Small intestine (tissue), 7 donors: ENCODE data around the gene ADH1C. TPM values are rescaled to one million over a fixed set of nuclear protein-coding genes. Genes with fewer than 3 reads are reported as not detected.
A peak's percentile ranks its signal among the peaks of the same experiment; 100 is the strongest.
"Not testable (repeated sequence)": the region's sequence is repeated elsewhere in the genome, so short reads cannot be mapped to it uniquely, and the experiment has no call there.

Experiments used
- DNase-seq, 2 donors: peaks; one replicate each; pipeline versions ENCODE4 v3.0.0 to v3.0.0-alpha.2; 2013
- FAIRE-seq: peaks from 2 replicates; lab custom pipeline; 2012; peaks lifted over from hg19 to GRCh38; lab: Jason Lieb, UNC
- H3K27ac ChIP-seq, 3 donors: one replicate each; pipeline ENCODE4 v1.5.1; 2013; ENCODE audit warnings: low read length in 2 of 3, mild to moderate bottlenecking in 2 of 3, control low read depth in 1 of 3, inconsistent platforms in 1 of 3, low read depth in 1 of 3, moderate library complexity in 1 of 3
- H3K27me3 ChIP-seq, 3 donors: one replicate each; pipeline ENCODE4 v1.6.1; 2013; ENCODE audit warnings: low read length in 3 of 3, inconsistent platforms in 1 of 3; ENCODE audit not compliant: control insufficient read depth in 3 of 3, insufficient read depth in 3 of 3
- H3K36me3 ChIP-seq, 3 donors: one replicate each; pipeline ENCODE4 v1.6.1; 2013; ENCODE audit warnings: low read length in 3 of 3, inconsistent platforms in 1 of 3, low read depth in 1 of 3, mild to moderate bottlenecking in 1 of 3, moderate library complexity in 1 of 3; ENCODE audit not compliant: control insufficient read depth in 3 of 3, insufficient read depth in 2 of 3
- H3K4me1 ChIP-seq, 3 donors: one replicate each; pipeline ENCODE4 v1.6.1; 2013; ENCODE audit warnings: low read length in 2 of 3, inconsistent platforms in 1 of 3, low read depth in 1 of 3, mild to moderate bottlenecking in 1 of 3, moderate library complexity in 1 of 3; ENCODE audit not compliant: control insufficient read depth in 3 of 3, insufficient read depth in 2 of 3
- H3K4me3 ChIP-seq, 3 donors: one replicate each; pipeline ENCODE4 v1.5.1; 2013; ENCODE audit warnings: low read length in 3 of 3, control low read depth in 1 of 3, inconsistent platforms in 1 of 3, low read depth in 1 of 3, mild to moderate bottlenecking in 1 of 3, moderate library complexity in 1 of 3
- H3K9me3 ChIP-seq, 2 donors: one replicate each; pipeline ENCODE4 v1.6.1; 2013; ENCODE audit warnings: low read depth in 1 of 2, low read length in 1 of 2; ENCODE audit not compliant: control insufficient read depth in 2 of 2, insufficient read depth in 1 of 2
- WGBS, 3 donors: extraction: QIAGEN DNeasy Blood & Tissue Kit; methylation state at CpG; one replicate each; pipeline ENCODE4 v1.1.7; 2013; 5-methylcytosine and 5-hydroxymethylcytosine counted together
- polyA plus RNA-seq, 4 donors: library from polyadenylated mRNA; stranded (reverse) in 3 of 4; unstranded in 1 of 4; fragments of 200-250 nt in 3 of 4; fragments of 120-200 nt in 1 of 4; gene quantifications; one replicate each; pipeline versions ENCODE4 v1.2.1 to v1.2.3, GENCODE V29; 2013
- donor health status: healthy with polysubstance abuse.
- donor health status: control.
- donor health status: control.
- donor health status: Bipolar disorder and iron deficiency.
- donor health status: healthy.

ADH1C gene
- polyA plus RNA-seq, 4 donors: 66.3 to 231 (median 190) TPM

DNA sequence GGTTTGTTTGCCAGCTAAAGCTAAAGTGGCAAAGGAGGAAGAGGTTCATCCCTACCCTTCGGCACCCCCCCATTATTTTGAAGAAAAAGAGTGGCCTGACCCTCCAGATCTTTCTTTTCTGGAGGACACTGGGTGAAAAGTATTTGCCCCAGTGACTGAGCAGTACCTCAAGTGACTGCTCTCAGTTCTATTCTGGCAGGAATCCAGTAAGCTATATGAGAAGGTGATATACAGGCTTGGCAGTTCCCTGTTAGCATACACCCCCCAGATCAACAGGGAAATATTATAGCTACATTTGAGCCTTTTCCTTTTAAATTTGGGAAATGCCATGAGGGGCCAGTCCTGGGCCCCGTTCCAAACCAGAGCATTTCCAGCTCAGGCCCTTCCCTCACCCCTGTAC lies 15.3 kb upstream of the ADH1C start:
- not testable (repeated sequence) for DNase-seq, FAIRE-seq
- 55 to 80% (median 78%) methylated on average over 2 of the region's 2 CpGs for WGBS, 3 donors

DNA sequence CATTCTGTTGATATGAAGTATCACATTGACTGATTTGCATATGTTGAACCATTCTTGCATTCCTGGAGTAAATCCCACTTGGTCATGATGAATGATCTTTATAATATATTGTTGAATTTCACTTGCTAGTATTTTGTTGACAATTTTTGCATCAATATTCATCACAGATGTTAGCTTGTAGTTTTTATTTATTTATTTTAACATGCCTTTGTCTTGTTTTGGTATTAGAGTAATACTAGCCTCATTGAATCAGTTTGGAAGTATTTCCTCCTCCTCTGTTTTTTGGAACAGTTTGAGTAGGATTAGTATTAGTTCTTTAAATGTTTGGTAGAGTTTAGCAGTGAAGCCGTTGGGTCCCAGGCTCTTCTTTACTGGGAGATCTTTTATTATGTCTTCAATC lies 13.9 kb upstream of the ADH1C start:
- no peak for DNase-seq
- no peaks in the 10 kb centered on the region for H3K4me1 ChIP-seq
- peak; percentile 76 for FAIRE-seq
- peaks cover 0 to 6% of the 10 kb centered on the region in 2 donors for H3K9me3 ChIP-seq
- no peak overlapping the region for H3K27ac ChIP-seq
- H3K4me3 ChIP-seq: no peak overlapping the region
- no peaks in the 10 kb centered on the region for H3K27me3 ChIP-seq
- H3K36me3 ChIP-seq: no peaks in the 10 kb centered on the region
- 30 to 77% (median 41%) methylated on average over 1 of the region's 1 CpG for WGBS, 3 donors

More for the DNA sequence above, 15.3 kb upstream of the ADH1C start:
- H3K27me3 ChIP-seq, H3K27ac ChIP-seq, H3K4me1 ChIP-seq, H3K4me3 ChIP-seq, H3K36me3 ChIP-seq: not testable (repeated sequence)
- H3K9me3 ChIP-seq: peaks cover 0 to 15% of the 10 kb centered on the region in 2 donors

GRCh38 chr4:99362768-99363167 lies 10.2 kb upstream of the ADH1C start:
- peaks cover 0 to 12% of the 10 kb centered on the region in 2 donors for H3K9me3 ChIP-seq
- no peaks in the 10 kb centered on the region for H3K27me3 ChIP-seq
- no peak for FAIRE-seq
- H3K4me1 ChIP-seq: no peaks in the 10 kb centered on the region
- H3K27ac ChIP-seq: no peak overlapping the region
- no peak for DNase-seq
- H3K36me3 ChIP-seq: no peaks in the 10 kb centered on the region
- no peak overlapping the region for H3K4me3 ChIP-seq

DNA sequence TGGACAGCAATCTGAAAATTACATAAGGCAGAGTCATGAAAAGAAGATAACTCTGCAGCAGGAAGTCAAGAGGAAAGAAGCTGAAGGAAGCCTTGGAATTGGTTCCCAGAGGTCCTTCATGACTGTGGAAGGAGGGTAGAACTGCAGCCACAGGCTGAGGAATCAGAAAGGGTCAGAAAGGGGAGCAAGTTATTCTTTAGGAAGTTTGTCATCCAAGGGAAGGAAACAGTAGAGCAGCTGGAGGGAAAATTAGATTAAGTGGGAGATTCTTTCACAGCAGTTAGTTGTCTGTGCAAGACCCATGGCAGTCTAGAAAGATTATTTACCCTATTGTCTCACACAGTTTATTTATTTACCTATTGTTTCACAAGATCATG lies 9.3 kb upstream of the ADH1C start:
- no peaks in the 10 kb centered on the region for H3K4me1 ChIP-seq
- H3K9me3 ChIP-seq: peaks cover 0 to 12% of the 10 kb centered on the region in 2 donors
- no peak overlapping the region for H3K4me3 ChIP-seq
- FAIRE-seq (no peak), DNase-seq (no peak)
- H3K27me3 ChIP-seq: no peaks in the 10 kb centered on the region
- H3K27ac ChIP-seq: no peak overlapping the region
- no peaks in the 10 kb centered on the region for H3K36me3 ChIP-seq

- H3K4me1 ChIP-seq: no peaks in the 10 kb centered on the region
- DNase-seq: no peak
- no peak for FAIRE-seq
- no peak overlapping the region for H3K27ac ChIP-seq
- H3K36me3 ChIP-seq: no peaks in the 10 kb centered on the region
- H3K27me3 ChIP-seq: no peaks in the 10 kb centered on the region
- peaks cover 0 to 12% of the 10 kb centered on the region in 2 donors for H3K9me3 ChIP-seq
- H3K4me3 ChIP-seq: no peak overlapping the region
Measured at GRCh38 chr4:99361268-99361898, 8.8 kb upstream of the ADH1C start.

- WGBS, 3 donors: 90 to 92% (median 92%) methylated on average over 25 to 27 of the region's 27 CpGs
- no peak for DNase-seq
Measured at GRCh38 chr4:99359480-99360204, 7.1 kb upstream of the ADH1C start.

DNA sequence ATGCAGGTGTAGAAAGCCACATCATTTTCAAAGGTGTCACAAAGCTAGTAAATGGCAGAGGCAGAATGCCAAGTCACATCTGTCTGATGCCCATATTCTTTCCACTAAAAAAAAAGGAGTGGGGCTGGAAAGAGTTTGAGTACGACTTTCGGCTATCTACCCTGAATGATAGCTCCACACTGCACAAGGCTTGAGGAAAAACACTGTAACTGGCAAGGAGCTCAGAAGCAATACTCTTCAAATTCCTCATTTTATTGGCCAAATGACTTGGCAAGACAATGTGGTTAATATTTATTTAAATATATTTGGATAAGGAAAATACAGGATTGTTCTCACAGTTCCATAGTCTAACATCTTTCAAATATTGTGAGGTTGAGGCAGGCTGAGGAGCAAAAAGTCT lies 5.4 kb upstream of the ADH1C start:
- DNase-seq: no peak
- Histone ChIP-seq H3K27me3 (no peaks in the 10 kb centered on the region), H3K27ac (no peak overlapping the region), H3K9me3 (peaks cover 0 to 13% of the 10 kb centered on the region in 2 donors), H3K4me3 (no peak overlapping the region), H3K4me1 (peaks cover 0 to 7% (median 5%) of the 10 kb centered on the region in 3 donors), H3K36me3 (no peaks in the 10 kb centered on the region)
- 17 to 49% (median 48%) methylated on average over 2 of the region's 2 CpGs for WGBS, 3 donors
- no peak for FAIRE-seq

More at GRCh38 chr4:99359480-99360204, 7.1 kb upstream of the ADH1C start:
- peaks cover 0 to 16% of the 10 kb centered on the region in 2 donors for H3K9me3 ChIP-seq
- FAIRE-seq: no peak
- no peak overlapping the region for H3K4me3 ChIP-seq
- no peaks in the 10 kb centered on the region for H3K27me3 ChIP-seq
- no peak overlapping the region for H3K27ac ChIP-seq
- H3K4me1 ChIP-seq: no peaks in the 10 kb centered on the region
- no peaks in the 10 kb centered on the region for H3K36me3 ChIP-seq

DNA sequence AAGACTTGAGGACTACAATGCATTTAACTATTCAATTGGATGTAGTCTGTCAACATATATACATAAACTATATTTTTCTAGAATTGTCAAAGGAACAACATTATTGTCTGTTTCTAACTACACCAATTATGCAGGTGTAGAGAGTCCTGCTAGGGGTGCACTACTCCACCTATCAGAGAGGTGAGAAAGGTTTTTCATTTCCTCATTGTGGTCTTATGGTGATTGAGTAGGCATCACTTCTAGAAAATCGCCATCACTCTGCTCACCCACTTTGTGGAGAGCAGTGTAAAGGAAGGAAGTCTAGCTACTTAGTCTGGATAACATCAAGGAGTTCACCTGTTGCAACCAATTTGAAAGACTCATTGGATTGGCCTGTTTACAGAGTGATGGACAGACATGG lies 4.4 kb upstream of the ADH1C start:
- Histone ChIP-seq H3K4me3 (no peak overlapping the region), H3K27ac (no peak overlapping the region), H3K27me3 (no peaks in the 10 kb centered on the region), H3K9me3 (peaks cover 0 to 13% of the 10 kb centered on the region in 2 donors), H3K4me1 (peaks cover 0 to 13% (median 5%) of the 10 kb centered on the region in 3 donors), H3K36me3 (no peaks in the 10 kb centered on the region)
- FAIRE-seq (no peak), DNase-seq (no peak)
- WGBS, 3 donors: 82 to 100% (median 92%) methylated on average over 1 of the region's 1 CpG
